HFFc6 (cell line): ENCODE data around the gene DCAF4. TPM values are rescaled to one million over a fixed set of nuclear protein-coding genes. Genes with fewer than 3 reads are reported as not detected.

Experiments
- DNase-seq: peaks from one replicate; pipeline ENCODE4 v3.0.0-alpha.2; 2018
- H3K27ac Mint-ChIP-seq: 2 replicates; pipeline ENCODE4 v1.8.0; 2020; ENCODE audit warnings: mild to moderate bottlenecking, mixed read lengths
- H3K27me3 Mint-ChIP-seq: 2 replicates; pipeline ENCODE4 v1.8.0; 2021; ENCODE audit warnings: mild to moderate bottlenecking, moderate library complexity, mixed read lengths; ENCODE audit not compliant: insufficient read depth
- H3K36me3 Mint-ChIP-seq: 2 replicates; pipeline ENCODE4 v1.8.0; 2021; ENCODE audit warnings: low read depth, mixed read lengths
- H3K4me1 Mint-ChIP-seq: 2 replicates; pipeline ENCODE4 v1.8.0; 2020; ENCODE audit warnings: low read depth, mixed read lengths
- H3K4me3 Mint-ChIP-seq: 2 replicates; pipeline ENCODE4 v1.8.0; 2020; ENCODE audit warnings: mild to moderate bottlenecking, moderate library complexity, mixed read lengths
- H3K9me3 Mint-ChIP-seq: 2 replicates; pipeline ENCODE4 v1.8.0; 2020; ENCODE audit warnings: mild to moderate bottlenecking, mixed read lengths
- total RNA-seq, 6 experiments: library from RNA; stranded (reverse); fragmentation: NEBNext Ultra II Directional; extraction: Animal tissue kit (Norgen Biotek cat#: 25700); gene quantifications; 2 replicates in 1 of 6; 3 replicates in 5 of 6; pipeline ENCODE4 v1.2.3, GENCODE V29; 2021
- TF ChIP-seq, protein P1 (sequence below): fragments of 200-600 bp; sonication (generic); IDR thresholded peaks from 2 replicates; pipeline ENCODE4 v1.5.0; 2021; ENCODE audit warnings: antibody characterized with exemption, mild to moderate bottlenecking

DCAF4 gene
- total RNA-seq, 6 experiments from 2014 or later: 14.4 to 20.0 (median 16.2) TPM

DNA sequence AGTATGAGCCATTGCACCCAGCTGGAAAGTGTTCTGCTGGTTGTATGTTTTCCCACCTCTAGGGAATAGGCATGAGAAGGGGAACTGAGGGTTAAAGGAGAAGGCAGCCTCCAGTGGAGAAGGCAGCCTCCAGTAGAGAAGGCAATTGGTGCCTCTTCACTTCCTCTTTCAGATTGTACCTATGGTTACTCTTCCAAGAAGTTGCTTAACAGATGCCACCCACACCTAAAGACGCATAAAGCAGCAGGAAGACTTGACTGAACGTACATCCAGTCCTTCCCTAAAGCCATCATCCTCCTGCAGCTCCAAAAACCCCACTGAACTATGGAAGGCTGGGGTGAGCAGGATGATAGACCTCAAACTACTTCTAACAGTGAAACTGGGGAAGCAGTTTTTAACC lies 45.4 kb upstream of the DCAF4 start:
- H3K27ac Mint-ChIP-seq: no peak overlapping the region
- H3K4me1 Mint-ChIP-seq: peaks cover 10% of the 10 kb centered on the region
- no peak for DNase-seq
- H3K4me3 Mint-ChIP-seq: no peak overlapping the region
- TF ChIP-seq, protein P1, sequence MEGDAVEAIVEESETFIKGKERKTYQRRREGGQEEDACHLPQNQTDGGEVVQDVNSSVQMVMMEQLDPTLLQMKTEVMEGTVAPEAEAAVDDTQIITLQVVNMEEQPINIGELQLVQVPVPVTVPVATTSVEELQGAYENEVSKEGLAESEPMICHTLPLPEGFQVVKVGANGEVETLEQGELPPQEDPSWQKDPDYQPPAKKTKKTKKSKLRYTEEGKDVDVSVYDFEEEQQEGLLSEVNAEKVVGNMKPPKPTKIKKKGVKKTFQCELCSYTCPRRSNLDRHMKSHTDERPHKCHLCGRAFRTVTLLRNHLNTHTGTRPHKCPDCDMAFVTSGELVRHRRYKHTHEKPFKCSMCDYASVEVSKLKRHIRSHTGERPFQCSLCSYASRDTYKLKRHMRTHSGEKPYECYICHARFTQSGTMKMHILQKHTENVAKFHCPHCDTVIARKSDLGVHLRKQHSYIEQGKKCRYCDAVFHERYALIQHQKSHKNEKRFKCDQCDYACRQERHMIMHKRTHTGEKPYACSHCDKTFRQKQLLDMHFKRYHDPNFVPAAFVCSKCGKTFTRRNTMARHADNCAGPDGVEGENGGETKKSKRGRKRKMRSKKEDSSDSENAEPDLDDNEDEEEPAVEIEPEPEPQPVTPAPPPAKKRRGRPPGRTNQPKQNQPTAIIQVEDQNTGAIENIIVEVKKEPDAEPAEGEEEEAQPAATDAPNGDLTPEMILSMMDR: no peak
- no peaks in the 10 kb centered on the region for H3K9me3 Mint-ChIP-seq
- H3K36me3 Mint-ChIP-seq: no peaks in the 10 kb centered on the region
- no peaks in the 10 kb centered on the region for H3K27me3 Mint-ChIP-seq

DNA sequence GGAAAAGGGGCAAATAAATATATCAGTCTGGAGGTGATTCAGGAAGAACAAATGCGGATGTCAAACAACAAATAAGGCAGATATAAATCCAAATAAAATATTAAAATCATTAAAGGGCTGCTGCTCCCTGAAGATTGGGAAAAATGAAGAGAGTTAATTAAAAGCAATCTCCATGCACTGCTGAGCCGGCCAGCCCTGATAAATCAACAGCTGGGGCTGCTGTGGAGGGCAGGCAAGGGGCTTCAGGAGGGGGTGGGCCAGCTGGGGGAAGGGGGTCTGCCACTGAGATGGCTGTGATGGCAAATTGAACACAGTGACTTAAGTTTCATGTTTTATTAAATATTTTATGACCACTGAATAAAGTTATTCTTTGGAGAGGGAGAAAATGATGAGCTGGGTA lies 44.7 kb upstream of the DCAF4 start:
- Mint-ChIP-seq H3K27me3 (no peaks in the 10 kb centered on the region), H3K9me3 (no peaks in the 10 kb centered on the region), H3K27ac (no peak overlapping the region), H3K4me1 (peaks cover 10% of the 10 kb centered on the region), H3K4me3 (no peak overlapping the region), H3K36me3 (no peaks in the 10 kb centered on the region)
- TF ChIP-seq, protein P1: no peak
- no peak for DNase-seq

DNA sequence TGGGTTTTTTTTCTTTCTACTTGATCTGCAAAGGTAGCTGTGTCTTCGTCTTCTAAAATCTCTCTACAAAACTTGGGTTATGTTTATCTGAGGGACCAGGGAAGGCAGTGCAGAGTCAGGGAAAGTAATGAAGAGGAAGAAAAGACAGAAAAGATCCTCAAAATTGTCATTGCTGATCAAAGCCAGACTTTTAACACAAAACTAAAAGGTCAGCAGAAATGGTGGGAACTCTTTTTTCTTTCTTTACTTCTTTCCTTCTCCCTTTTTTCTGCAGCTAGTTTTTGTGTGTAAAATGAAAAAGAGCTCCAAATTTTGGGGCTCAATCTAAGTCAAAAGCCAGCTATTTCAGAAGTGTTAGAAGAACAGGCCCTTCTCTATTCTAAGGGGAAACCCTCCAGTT lies 44.2 kb upstream of the DCAF4 start:
- no peak overlapping the region for H3K4me3 Mint-ChIP-seq
- TF ChIP-seq, protein P1: no peak
- peaks cover under 1% of the 10 kb centered on the region; the same call in 1 of the 2 replicates for H3K27me3 Mint-ChIP-seq
- peaks cover 10% of the 10 kb centered on the region for H3K4me1 Mint-ChIP-seq
- no peaks in the 10 kb centered on the region for H3K9me3 Mint-ChIP-seq
- H3K36me3 Mint-ChIP-seq: 0 out of 2 replicates have a peak, but pooled peaks cover 2% of the 10 kb centered on the region
- no peak overlapping the region for H3K27ac Mint-ChIP-seq
- DNase-seq: no peak

DNA sequence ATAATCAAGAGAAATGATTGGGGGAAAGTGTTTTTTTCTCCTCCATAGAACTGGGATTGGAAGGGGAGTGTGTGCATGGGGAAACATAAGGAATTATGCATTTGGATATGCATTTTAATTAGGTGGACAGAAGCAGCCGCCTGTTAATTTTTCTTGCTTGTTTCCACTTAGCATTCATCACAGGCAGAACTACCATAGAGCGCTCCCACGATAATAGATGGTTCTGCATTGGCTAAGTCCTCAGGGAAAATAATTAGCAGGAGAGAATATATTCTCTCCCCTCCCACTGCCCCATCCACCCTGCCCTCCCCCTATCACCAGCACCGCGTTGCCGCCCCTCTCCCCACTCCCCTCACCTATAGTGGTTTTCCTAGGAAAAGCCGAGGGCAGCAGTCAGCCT lies 43.8 kb upstream of the DCAF4 start:
- Mint-ChIP-seq H3K4me1 (peaks cover 10% of the 10 kb centered on the region), H3K27ac (no peak overlapping the region), H3K27me3 (peaks cover 2% of the 10 kb centered on the region; the same call in 1 of the 2 replicates), H3K4me3 (no peak overlapping the region), H3K9me3 (no peaks in the 10 kb centered on the region), H3K36me3 (0 out of 2 replicates have a peak, but pooled peaks cover 4% of the 10 kb centered on the region)
- DNase-seq: no peak
- TF ChIP-seq, protein P1: no peak

DNA sequence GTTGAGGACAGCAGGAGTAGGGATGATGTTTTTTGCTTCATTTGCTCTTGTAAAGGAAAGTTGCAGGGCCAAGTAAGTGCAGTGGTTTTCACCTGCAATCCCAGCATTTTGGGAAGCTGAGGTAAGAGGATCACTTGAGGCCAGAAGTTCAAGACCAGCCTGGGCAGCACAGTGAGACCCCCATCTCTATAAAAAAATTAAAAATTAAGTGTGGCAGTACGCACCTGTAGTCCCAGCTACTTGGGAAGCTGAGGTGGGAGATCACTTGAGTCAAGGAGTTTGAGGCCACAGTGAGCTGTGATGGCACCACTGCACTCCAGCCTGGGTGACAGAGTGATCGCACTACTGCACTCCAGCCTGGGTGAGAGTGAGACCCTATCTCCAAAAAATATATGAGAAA lies 43.2 kb upstream of the DCAF4 start:
- Mint-ChIP-seq H3K36me3 (0 out of 2 replicates have a peak, but pooled peaks cover 4% of the 10 kb centered on the region), H3K27me3 (peaks cover 2% of the 10 kb centered on the region), H3K27ac (no peak overlapping the region), H3K9me3 (no peaks in the 10 kb centered on the region), H3K4me1 (peaks cover 12% of the 10 kb centered on the region), H3K4me3 (no peak overlapping the region)
- TF ChIP-seq, protein P1: no peak
- DNase-seq: no peak

DNA sequence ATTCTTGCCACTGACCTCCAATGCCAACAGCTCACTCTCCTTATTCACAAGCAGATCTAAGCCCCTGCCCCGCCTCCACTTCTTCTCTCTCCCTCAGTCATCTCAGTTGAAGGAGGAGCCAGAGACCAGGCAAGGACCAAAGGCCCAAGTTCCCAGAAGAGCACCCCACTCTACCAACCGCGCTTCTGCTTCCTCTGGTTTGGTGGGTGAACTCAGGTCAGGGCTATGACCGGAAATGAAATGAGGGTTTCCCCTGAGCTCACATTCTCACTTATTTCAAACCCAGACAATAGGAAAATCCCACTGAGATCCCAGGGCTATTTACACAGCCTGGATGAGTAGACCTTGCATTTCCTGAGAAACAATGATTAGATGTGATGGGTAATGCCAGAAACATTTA lies 42.3 kb upstream of the DCAF4 start:
- Mint-ChIP-seq H3K27ac (no peak overlapping the region), H3K4me1 (peaks cover 20% of the 10 kb centered on the region)

More for the DNA sequence above, 42.3 kb upstream of the DCAF4 start:
- 0 out of 2 replicates have a peak, but pooled peaks cover 4% of the 10 kb centered on the region for H3K36me3 Mint-ChIP-seq
- TF ChIP-seq, protein P1: no peak
- H3K9me3 Mint-ChIP-seq: no peaks in the 10 kb centered on the region
- DNase-seq: no peak
- H3K4me3 Mint-ChIP-seq: no peak overlapping the region
- peaks cover 2% of the 10 kb centered on the region for H3K27me3 Mint-ChIP-seq
